Nephron (organoid): ENCODE measurements around the gene ALLC.

ENCODE experiments used
- H3K27ac Mint-ChIP-seq, 3 experiments: 2 replicates each; pipeline ENCODE4 v1.8.0; 2020; ENCODE audit warnings: mixed read lengths in 3 of 3, mild to moderate bottlenecking in 2 of 3, moderate library complexity in 1 of 3
- H3K27me3 Mint-ChIP-seq: 2 replicates; pipeline ENCODE4 v1.8.0; 2021; ENCODE audit warnings: low read depth, mild to moderate bottlenecking, moderate library complexity, mixed read lengths
- H3K36me3 Mint-ChIP-seq: 2 replicates; pipeline ENCODE4 v1.8.0; 2020; ENCODE audit warnings: low read depth, mixed read lengths
- H3K4me1 Mint-ChIP-seq: 2 replicates; pipeline ENCODE4 v1.8.0; 2020; ENCODE audit warnings: mixed read lengths
- H3K4me3 Mint-ChIP-seq, 3 experiments: 2 replicates each; pipeline ENCODE4 v1.8.0; 2020; ENCODE audit warnings: mild to moderate bottlenecking in 3 of 3, mixed read lengths in 3 of 3, moderate library complexity in 2 of 3
- H3K9me3 Mint-ChIP-seq: 2 replicates; pipeline ENCODE4 v1.8.0; 2020; ENCODE audit warnings: mixed read lengths
- TF ChIP-seq, protein P1 (sequence below), 3 experiments: fragments of 200-600 bp; sonication (generic); IDR thresholded peaks; one replicate each; pipeline ENCODE4 v1.5.0; 2021; ENCODE audit warnings: antibody characterized with exemption in 3 of 3; ENCODE audit not compliant: unreplicated experiment in 3 of 3

ALLC gene

GRCh38 chr2:3689998-3690748, 32.2 kb downstream of the ALLC start:
- Mint-ChIP-seq H3K4me3 (no peak overlapping the region), H3K27ac (no peak overlapping the region), H3K36me3 (no peaks in the 10 kb centered on the region), H3K4me1 (no peaks in the 10 kb centered on the region), H3K27me3 (peaks cover 14% of the 10 kb centered on the region), H3K9me3 (peaks cover 20% of the 10 kb centered on the region)
- TF ChIP-seq, protein P1, sequence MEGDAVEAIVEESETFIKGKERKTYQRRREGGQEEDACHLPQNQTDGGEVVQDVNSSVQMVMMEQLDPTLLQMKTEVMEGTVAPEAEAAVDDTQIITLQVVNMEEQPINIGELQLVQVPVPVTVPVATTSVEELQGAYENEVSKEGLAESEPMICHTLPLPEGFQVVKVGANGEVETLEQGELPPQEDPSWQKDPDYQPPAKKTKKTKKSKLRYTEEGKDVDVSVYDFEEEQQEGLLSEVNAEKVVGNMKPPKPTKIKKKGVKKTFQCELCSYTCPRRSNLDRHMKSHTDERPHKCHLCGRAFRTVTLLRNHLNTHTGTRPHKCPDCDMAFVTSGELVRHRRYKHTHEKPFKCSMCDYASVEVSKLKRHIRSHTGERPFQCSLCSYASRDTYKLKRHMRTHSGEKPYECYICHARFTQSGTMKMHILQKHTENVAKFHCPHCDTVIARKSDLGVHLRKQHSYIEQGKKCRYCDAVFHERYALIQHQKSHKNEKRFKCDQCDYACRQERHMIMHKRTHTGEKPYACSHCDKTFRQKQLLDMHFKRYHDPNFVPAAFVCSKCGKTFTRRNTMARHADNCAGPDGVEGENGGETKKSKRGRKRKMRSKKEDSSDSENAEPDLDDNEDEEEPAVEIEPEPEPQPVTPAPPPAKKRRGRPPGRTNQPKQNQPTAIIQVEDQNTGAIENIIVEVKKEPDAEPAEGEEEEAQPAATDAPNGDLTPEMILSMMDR (IDR thresholded peaks at IDR 0.05; ENCODE audit: unreplicated experiment in 3 of 3), result no peak

GRCh38 chr2:3692375-3692774, 34.4 kb downstream of the ALLC start:
- peaks cover 14% of the 10 kb centered on the region for H3K27me3 Mint-ChIP-seq
- no peaks in the 10 kb centered on the region for H3K36me3 Mint-ChIP-seq
- H3K4me1 Mint-ChIP-seq, result no peaks in the 10 kb centered on the region
- TF ChIP-seq, protein P1 (IDR thresholded peaks at IDR 0.05; ENCODE audit: unreplicated experiment in 3 of 3), result peak; percentile 53 to 60 (median 56)
- no peak overlapping the region for H3K4me3 Mint-ChIP-seq
- no peak overlapping the region for H3K27ac Mint-ChIP-seq
- H3K9me3 Mint-ChIP-seq, result peaks cover 19% of the 10 kb centered on the region

DNA sequence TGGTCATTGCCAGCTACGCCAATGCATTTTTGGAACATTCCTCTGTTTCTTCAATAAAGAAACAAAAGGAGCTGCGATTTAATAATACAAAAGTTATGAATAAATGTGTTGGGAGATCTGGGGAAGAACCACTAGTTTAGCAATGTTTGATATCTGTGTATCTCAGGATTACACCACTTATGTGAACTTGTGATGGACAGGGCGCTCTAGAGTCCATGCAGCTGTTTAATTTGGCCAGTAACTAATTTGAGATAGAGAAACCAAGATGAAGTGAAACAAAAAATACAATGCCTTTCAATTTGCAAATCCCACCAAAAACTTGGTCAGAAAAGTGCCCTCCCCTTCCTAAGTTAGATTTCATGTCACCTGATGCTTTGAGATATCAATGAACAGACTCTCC, 38.5 kb downstream of the ALLC start:
- Mint-ChIP-seq H3K9me3 (peaks cover 5% of the 10 kb centered on the region), H3K4me3 (no peak overlapping the region), H3K4me1 (no peaks in the 10 kb centered on the region), H3K27ac (no peak overlapping the region), H3K36me3 (no peaks in the 10 kb centered on the region), H3K27me3 (peaks cover 17% of the 10 kb centered on the region)
- TF ChIP-seq, protein P1 (IDR thresholded peaks at IDR 0.05; ENCODE audit: unreplicated experiment in 3 of 3), result no peak

- Mint-ChIP-seq H3K27me3 (peaks cover 43% of the 10 kb centered on the region), H3K36me3 (peaks cover 10% of the 10 kb centered on the region), H3K4me3 (no peak overlapping the region), H3K27ac (no peak overlapping the region), H3K4me1 (peaks cover 6% of the 10 kb centered on the region), H3K9me3 (peaks cover 19% of the 10 kb centered on the region)
- TF ChIP-seq, protein P1 (IDR thresholded peaks at IDR 0.05; ENCODE audit: unreplicated experiment in 3 of 3), result no peak
These were observed 43.1 kb downstream of the ALLC start for GRCh38 chr2:3701071-3701470.

GRCh38 chr2:3703236-3703756, 45.3 kb downstream of the ALLC start, which contains the start of gene DCDC2C:
DCDC2C (plus strand) TSS chr2:3703575; CDS start chr2:3703752, 177 bp downstream.
- peak within 1 kb of the TSS; percentile 29 to 54 (median 45) for H3K4me3 Mint-ChIP-seq
- TF ChIP-seq, protein P1 (IDR thresholded peaks at IDR 0.05; ENCODE audit: unreplicated experiment in 3 of 3), result no peak
- peaks cover 6% of the 10 kb centered on the region for H3K4me1 Mint-ChIP-seq
- H3K9me3 Mint-ChIP-seq, result peaks cover 19% of the 10 kb centered on the region
- peaks cover 48% of the 10 kb centered on the region for H3K27me3 Mint-ChIP-seq
- peaks cover 10% of the 10 kb centered on the region for H3K36me3 Mint-ChIP-seq
- no peak within 1 kb of the TSS for H3K27ac Mint-ChIP-seq
